Lower leg skin (tissue), 3 donors: Measurements from ENCODE around the gene PIGV.

ENCODE experiments used
- CTCF ChIP-seq, 3 donors: fragments of 450-650 bp; IDR thresholded peaks; one replicate each; pipeline ENCODE4 v1.5.1; 2016; ENCODE audit warnings: antibody characterized with exemption in 3 of 3, mild to moderate bottlenecking in 3 of 3, moderate library complexity in 2 of 3
- POLR2A ChIP-seq, 2 donors: fragments of 450-650 bp; IDR thresholded peaks; one replicate each; pipeline ENCODE4 v1.6.1; 2016 to 2017; ENCODE audit warnings: antibody characterized with exemption in 2 of 2, mild to moderate bottlenecking in 1 of 2, moderate library complexity in 1 of 2

GRCh38 chr1:26772687-26773086, 15.1 kb upstream of the PIGV start:
- TF ChIP-seq CTCF (IDR thresholded peaks at IDR 0.05) (no peak), POLR2A (IDR thresholded peaks at IDR 0.05) (no peak)
